Activated naive CD8-positive, alpha-beta T cell (primary cell): ENCODE data around the gene TOLLIP.
"Not testable (repeated sequence)": the region's sequence is repeated elsewhere in the genome, so short reads cannot be mapped to it uniquely, and the experiment has no call there.

ENCODE experiments used
- H3K27ac Mint-ChIP-seq: one replicate; pipeline ENCODE4 v1.8.0; 2021; ENCODE audit warnings: mixed read lengths
- H3K27me3 Mint-ChIP-seq: one replicate; pipeline ENCODE4 v1.8.0; 2021; ENCODE audit warnings: mixed read lengths
- H3K36me3 Mint-ChIP-seq: one replicate; pipeline ENCODE4 v1.8.0; 2021; ENCODE audit warnings: mixed read lengths
- H3K4me1 Mint-ChIP-seq: one replicate; pipeline ENCODE4 v1.8.0; 2021; ENCODE audit warnings: low read depth, mixed read lengths
- H3K4me3 Mint-ChIP-seq: one replicate; pipeline ENCODE4 v1.8.0; 2021; ENCODE audit warnings: mild to moderate bottlenecking, mixed read lengths
- H3K9me3 Mint-ChIP-seq: one replicate; pipeline ENCODE4 v1.8.0; 2021; ENCODE audit warnings: low read depth, mixed read lengths

Gene TOLLIP

DNA sequence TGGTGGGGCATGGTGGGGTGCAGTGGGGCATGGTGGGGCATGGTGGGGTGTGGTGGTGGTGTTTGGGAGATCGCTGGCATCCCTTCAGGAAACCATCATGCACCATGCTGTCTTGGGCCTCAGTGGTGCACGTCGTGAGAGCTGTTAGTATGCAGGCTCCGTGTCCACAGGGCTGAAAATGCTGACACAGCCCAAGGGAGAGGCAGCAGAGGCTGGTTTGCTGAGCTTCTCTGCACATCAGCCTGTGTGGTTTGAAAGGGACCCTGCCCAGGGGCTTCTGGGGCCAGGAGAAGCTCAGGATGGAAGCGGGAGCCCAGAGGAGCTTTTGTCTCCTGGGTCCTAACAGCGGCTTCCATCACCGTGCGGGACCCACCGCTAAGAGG is 56.3 kb downstream of the TOLLIP start:
- no peaks in the 10 kb centered on the region for H3K4me1 Mint-ChIP-seq
- H3K4me3 Mint-ChIP-seq, result no peak overlapping the region
- no peak overlapping the region for H3K27ac Mint-ChIP-seq
- H3K36me3 Mint-ChIP-seq, result no peaks in the 10 kb centered on the region
- no peaks in the 10 kb centered on the region for H3K27me3 Mint-ChIP-seq
- H3K9me3 Mint-ChIP-seq, result no peaks in the 10 kb centered on the region

- no peak overlapping the region for H3K4me3 Mint-ChIP-seq
- H3K4me1 Mint-ChIP-seq, result no peaks in the 10 kb centered on the region
- H3K27me3 Mint-ChIP-seq, result no peaks in the 10 kb centered on the region
- H3K27ac Mint-ChIP-seq, result no peak overlapping the region
- no peaks in the 10 kb centered on the region for H3K9me3 Mint-ChIP-seq
- H3K36me3 Mint-ChIP-seq, result no peaks in the 10 kb centered on the region
Measured at GRCh38 chr11:1252371-1253102, 56.9 kb downstream of the TOLLIP start.

- no peaks in the 10 kb centered on the region for H3K36me3 Mint-ChIP-seq
- no peak overlapping the region for H3K4me3 Mint-ChIP-seq
- H3K9me3 Mint-ChIP-seq, result no peaks in the 10 kb centered on the region
- H3K27ac Mint-ChIP-seq, result no peak overlapping the region
- no peaks in the 10 kb centered on the region for H3K27me3 Mint-ChIP-seq
- no peaks in the 10 kb centered on the region for H3K4me1 Mint-ChIP-seq
Measured at GRCh38 chr11:1251236-1251770, 58.1 kb downstream of the TOLLIP start.

DNA sequence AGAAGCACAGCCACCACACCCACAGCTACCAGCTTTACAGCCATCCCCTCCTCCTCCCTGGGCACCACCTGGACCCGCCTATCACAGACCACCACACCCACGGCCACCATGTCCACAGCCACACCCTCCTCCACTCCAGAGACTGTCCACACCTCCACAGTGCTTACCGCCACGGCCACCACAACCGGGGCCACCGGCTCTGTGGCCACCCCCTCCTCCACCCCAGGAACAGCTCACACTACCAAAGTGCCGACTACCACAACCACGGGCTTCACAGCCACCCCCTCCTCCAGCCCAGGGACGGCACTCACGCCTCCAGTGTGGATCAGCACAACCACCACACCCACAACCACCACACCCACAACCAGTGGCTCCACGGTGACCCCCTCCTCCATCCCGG is 59.0 kb downstream of the TOLLIP start:
- not testable (repeated sequence) for H3K4me1 Mint-ChIP-seq, H3K36me3 Mint-ChIP-seq, H3K4me3 Mint-ChIP-seq, H3K9me3 Mint-ChIP-seq, H3K27me3 Mint-ChIP-seq, H3K27ac Mint-ChIP-seq

GRCh38 chr11:1248951-1249350 is 60.5 kb downstream of the TOLLIP start:
- H3K4me3 Mint-ChIP-seq, H3K36me3 Mint-ChIP-seq, H3K27me3 Mint-ChIP-seq, H3K4me1 Mint-ChIP-seq, H3K9me3 Mint-ChIP-seq, H3K27ac Mint-ChIP-seq: not testable (repeated sequence)

- not testable (repeated sequence) for H3K4me1 Mint-ChIP-seq, H3K27ac Mint-ChIP-seq, H3K27me3 Mint-ChIP-seq, H3K36me3 Mint-ChIP-seq, H3K4me3 Mint-ChIP-seq, H3K9me3 Mint-ChIP-seq
Measured at GRCh38 chr11:1247026-1247425, 62.4 kb downstream of the TOLLIP start.

GRCh38 chr11:1246301-1246700 is 63.1 kb downstream of the TOLLIP start:
- not testable (repeated sequence) for H3K27me3 Mint-ChIP-seq, H3K4me1 Mint-ChIP-seq, H3K36me3 Mint-ChIP-seq, H3K4me3 Mint-ChIP-seq, H3K9me3 Mint-ChIP-seq, H3K27ac Mint-ChIP-seq

DNA sequence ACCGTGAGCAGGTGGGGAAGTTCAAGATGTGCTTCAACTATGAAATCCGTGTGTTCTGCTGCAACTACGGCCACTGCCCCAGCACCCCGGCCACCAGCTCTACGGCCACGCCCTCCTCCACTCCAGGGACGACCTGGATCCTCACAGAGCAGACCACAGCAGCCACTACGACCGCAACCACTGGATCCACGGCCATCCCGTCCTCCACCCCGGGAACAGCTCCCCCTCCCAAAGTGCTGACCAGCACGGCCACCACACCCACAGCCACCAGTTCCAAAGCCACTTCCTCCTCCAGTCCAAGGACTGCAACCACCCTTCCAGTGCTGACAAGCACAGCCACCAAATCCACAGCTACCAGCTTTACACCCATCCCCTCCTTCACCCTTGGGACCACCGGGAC is 63.7 kb downstream of the TOLLIP start:
- H3K27ac Mint-ChIP-seq, H3K4me3 Mint-ChIP-seq: not testable (repeated sequence)

GRCh38 chr11:1244557-1244956 is 64.9 kb downstream of the TOLLIP start:
- H3K27me3 Mint-ChIP-seq, H3K36me3 Mint-ChIP-seq, H3K4me1 Mint-ChIP-seq, H3K4me3 Mint-ChIP-seq, H3K27ac Mint-ChIP-seq, H3K9me3 Mint-ChIP-seq: not testable (repeated sequence)

More for the DNA sequence above, 63.7 kb downstream of the TOLLIP start:
- H3K27me3 Mint-ChIP-seq, H3K36me3 Mint-ChIP-seq, H3K9me3 Mint-ChIP-seq, H3K4me1 Mint-ChIP-seq: not testable (repeated sequence)

DNA sequence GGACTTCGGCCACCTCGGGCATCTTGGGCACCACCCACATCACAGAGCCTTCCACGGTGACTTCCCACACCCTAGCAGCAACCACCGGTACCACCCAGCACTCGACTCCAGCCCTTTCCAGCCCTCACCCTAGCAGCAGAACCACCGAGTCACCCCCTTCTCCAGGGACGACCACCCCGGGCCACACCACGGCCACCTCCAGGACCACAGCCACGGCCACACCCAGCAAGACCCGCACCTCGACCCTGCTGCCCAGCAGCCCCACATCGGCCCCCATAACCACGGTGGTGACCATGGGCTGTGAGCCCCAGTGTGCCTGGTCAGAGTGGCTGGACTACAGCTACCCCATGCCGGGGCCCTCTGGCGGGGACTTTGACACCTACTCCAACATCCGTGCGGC is 65.9 kb downstream of the TOLLIP start:
- not testable (repeated sequence) for H3K36me3 Mint-ChIP-seq, H3K9me3 Mint-ChIP-seq, H3K27ac Mint-ChIP-seq, H3K27me3 Mint-ChIP-seq, H3K4me1 Mint-ChIP-seq, H3K4me3 Mint-ChIP-seq

- H3K27ac Mint-ChIP-seq, H3K36me3 Mint-ChIP-seq, H3K27me3 Mint-ChIP-seq, H3K9me3 Mint-ChIP-seq, H3K4me1 Mint-ChIP-seq, H3K4me3 Mint-ChIP-seq: not testable (repeated sequence)
Measured at GRCh38 chr11:1242751-1243150, 66.7 kb downstream of the TOLLIP start.

DNA sequence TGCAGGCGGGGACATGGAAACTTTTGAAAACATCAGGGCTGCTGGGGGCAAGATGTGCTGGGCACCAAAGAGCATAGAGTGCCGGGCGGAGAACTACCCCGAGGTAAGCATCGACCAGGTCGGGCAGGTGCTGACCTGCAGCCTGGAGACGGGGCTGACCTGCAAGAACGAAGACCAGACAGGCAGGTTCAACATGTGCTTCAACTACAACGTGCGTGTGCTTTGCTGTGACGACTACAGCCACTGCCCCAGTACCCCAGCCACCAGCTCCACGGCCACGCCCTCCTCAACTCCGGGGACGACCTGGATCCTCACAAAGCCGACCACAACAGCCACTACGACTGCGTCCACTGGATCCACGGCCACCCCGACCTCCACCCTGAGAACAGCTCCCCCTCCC is 67.1 kb downstream of the TOLLIP start:
- no peaks in the 10 kb centered on the region for H3K27me3 Mint-ChIP-seq
- H3K36me3 Mint-ChIP-seq, result no peaks in the 10 kb centered on the region
- H3K9me3 Mint-ChIP-seq, result no peaks in the 10 kb centered on the region
- no peaks in the 10 kb centered on the region for H3K4me1 Mint-ChIP-seq
- H3K4me3 Mint-ChIP-seq, result no peak overlapping the region
- no peak overlapping the region for H3K27ac Mint-ChIP-seq

GRCh38 chr11:1241706-1242105 is 67.7 kb downstream of the TOLLIP start:
- H3K36me3 Mint-ChIP-seq, result no peaks in the 10 kb centered on the region
- no peak overlapping the region for H3K27ac Mint-ChIP-seq
- H3K27me3 Mint-ChIP-seq, result no peaks in the 10 kb centered on the region
- H3K4me1 Mint-ChIP-seq, result no peaks in the 10 kb centered on the region
- no peak overlapping the region for H3K4me3 Mint-ChIP-seq
- no peaks in the 10 kb centered on the region for H3K9me3 Mint-ChIP-seq

- H3K27me3 Mint-ChIP-seq, result no peaks in the 10 kb centered on the region
- no peak overlapping the region for H3K4me3 Mint-ChIP-seq
- no peaks in the 10 kb centered on the region for H3K4me1 Mint-ChIP-seq
- no peak overlapping the region for H3K27ac Mint-ChIP-seq
- H3K36me3 Mint-ChIP-seq, result no peaks in the 10 kb centered on the region
- no peaks in the 10 kb centered on the region for H3K9me3 Mint-ChIP-seq
Measured at GRCh38 chr11:1240771-1241170, 68.7 kb downstream of the TOLLIP start.

DNA sequence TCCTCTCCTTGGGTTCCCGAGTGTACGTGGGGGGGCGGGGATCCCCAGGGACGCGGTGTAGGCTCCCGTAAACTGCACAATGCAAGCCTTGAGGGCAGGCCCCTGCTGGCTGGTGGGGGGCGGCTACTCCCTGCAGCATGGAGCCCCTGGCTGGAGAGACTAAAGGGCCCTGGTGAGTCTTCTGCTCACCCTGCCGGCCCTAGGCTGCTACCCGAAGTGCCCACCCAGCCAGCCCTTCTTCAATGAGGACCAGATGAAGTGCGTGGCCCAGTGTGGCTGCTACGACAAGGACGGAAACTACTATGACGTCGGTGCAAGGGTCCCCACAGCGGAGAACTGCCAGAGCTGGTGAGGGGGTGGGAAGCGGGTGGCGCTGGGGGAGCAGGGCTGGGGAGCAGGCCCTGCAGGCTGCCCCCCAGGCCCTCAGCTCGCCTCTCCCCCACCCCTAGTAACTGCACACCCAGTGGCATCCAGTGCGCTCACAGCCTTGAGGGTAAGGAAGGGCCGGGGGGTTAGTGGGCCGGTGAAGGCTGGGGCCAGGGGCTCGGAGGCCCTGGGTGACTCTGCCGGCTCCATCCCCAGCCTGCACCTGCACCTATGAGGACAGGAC is 69.7 kb downstream of the TOLLIP start:
- Mint-ChIP-seq H3K27me3 (no peaks in the 10 kb centered on the region), H3K36me3 (no peaks in the 10 kb centered on the region), H3K4me1 (no peaks in the 10 kb centered on the region), H3K4me3 (no peak overlapping the region), H3K9me3 (no peaks in the 10 kb centered on the region), H3K27ac (no peak overlapping the region)
